ENCODE results near the gene ABCG4. TPM values are rescaled to one million over a fixed set of nuclear protein-coding genes. Genes with fewer than 3 reads are reported as not detected.
"Not testable (repeated sequence)": the region's sequence is repeated elsewhere in the genome, so short reads cannot be mapped to it uniquely, and the experiment has no call there.

Gene ABCG4
- total RNA-seq, 4 donors from 2014 or later: 0.14 TPM; not detected in 3

DNA sequence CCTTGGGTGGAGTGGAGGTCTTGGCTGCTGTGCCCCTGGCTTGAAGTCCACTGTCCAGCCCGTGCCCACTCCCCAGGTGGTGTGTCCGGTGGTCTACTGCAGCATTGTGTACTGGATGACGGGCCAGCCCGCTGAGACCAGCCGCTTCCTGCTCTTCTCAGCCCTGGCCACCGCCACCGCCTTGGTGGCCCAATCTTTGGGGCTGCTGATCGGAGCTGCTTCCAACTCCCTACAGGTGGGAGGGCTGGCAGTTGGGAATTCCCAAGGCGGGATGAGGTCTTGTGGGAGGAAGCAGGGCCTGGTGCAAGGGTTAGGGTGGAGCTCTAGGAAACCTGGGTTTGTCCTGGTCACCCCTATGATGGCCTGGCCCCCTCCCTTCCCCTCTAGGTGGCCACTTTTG lies 11.3 kb downstream of the ABCG4 start:
- intact Hi-C loops (cut with DNase I; ENCODE audit: low total_unique reads) (no loop called here), in situ Hi-C loops (cut with MboI; ENCODE audit: low pct_ligation_motif_present in 1 of 4, low pct_unique_long_range_greater_than_20kb in 1 of 4, low sequenced_read_pairs in 3 of 4) (no loop called here)
- H3K4me1 ChIP-seq: no peaks in the 10 kb centered on the region
- no peak overlapping the region for H3K4me3 ChIP-seq
- H3K36me3 ChIP-seq: no peaks in the 10 kb centered on the region
- WGBS, 2 donors (ENCODE audit: low coverage in 1 of 2): 85% methylated on average over 6 of the region's 9 CpGs; no CpG with 5 or more reads in 1 of the 2 donors
- peaks cover 1% of the 10 kb centered on the region for H3K27me3 ChIP-seq
- no peak for TF ChIP-seq EP300 (IDR thresholded peaks at IDR 0.05; ENCODE audit: low read depth)
- TF ChIP-seq POLR2AphosphoS5 (IDR thresholded peaks at IDR 0.05): no peak
- TF ChIP-seq POLR2A (IDR thresholded peaks at IDR 0.05): no peak
- TF ChIP-seq, protein P1, sequence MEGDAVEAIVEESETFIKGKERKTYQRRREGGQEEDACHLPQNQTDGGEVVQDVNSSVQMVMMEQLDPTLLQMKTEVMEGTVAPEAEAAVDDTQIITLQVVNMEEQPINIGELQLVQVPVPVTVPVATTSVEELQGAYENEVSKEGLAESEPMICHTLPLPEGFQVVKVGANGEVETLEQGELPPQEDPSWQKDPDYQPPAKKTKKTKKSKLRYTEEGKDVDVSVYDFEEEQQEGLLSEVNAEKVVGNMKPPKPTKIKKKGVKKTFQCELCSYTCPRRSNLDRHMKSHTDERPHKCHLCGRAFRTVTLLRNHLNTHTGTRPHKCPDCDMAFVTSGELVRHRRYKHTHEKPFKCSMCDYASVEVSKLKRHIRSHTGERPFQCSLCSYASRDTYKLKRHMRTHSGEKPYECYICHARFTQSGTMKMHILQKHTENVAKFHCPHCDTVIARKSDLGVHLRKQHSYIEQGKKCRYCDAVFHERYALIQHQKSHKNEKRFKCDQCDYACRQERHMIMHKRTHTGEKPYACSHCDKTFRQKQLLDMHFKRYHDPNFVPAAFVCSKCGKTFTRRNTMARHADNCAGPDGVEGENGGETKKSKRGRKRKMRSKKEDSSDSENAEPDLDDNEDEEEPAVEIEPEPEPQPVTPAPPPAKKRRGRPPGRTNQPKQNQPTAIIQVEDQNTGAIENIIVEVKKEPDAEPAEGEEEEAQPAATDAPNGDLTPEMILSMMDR (IDR thresholded peaks at IDR 0.05): no peak
- DNase-seq: no peak
- no peak overlapping the region for H3K27ac ChIP-seq
- H3K9me3 ChIP-seq: no peaks in the 10 kb centered on the region

DNA sequence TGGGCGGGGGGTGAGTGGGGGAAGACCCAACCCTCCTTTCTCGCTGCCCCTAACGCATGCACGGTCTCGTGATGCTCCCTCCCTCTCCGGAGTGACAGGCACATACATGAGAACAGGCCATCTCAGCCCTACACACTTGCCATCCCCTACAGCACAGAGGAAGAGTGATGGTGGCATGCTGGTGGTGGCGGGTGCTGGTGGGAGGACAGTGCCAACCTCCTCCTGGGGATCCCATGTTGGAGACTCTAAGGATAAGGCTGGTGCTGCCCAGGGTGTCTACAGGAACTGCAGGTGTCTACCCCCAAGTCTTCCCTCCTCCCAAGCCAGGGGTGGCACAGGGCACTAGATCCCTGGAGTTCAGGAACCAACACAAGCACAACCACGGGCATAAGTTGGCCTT lies 13.0 kb downstream of the ABCG4 start:
- intact Hi-C loops (cut with DNase I; ENCODE audit: low total_unique reads) (no loop called here), in situ Hi-C loops (cut with MboI; ENCODE audit: low pct_ligation_motif_present in 1 of 4, low pct_unique_long_range_greater_than_20kb in 1 of 4, low sequenced_read_pairs in 3 of 4) (no loop called here)
- Histone ChIP-seq H3K9me3 (no peaks in the 10 kb centered on the region), H3K4me1 (no peaks in the 10 kb centered on the region), H3K36me3 (no peaks in the 10 kb centered on the region), H3K27me3 (no peaks in the 10 kb centered on the region), H3K4me3 (no peak overlapping the region), H3K27ac (no peak overlapping the region)
- no peak for DNase-seq
- WGBS, 2 donors (ENCODE audit: low coverage in 1 of 2): 82% methylated on average over 8 of the region's 8 CpGs; no CpG with 5 or more reads in 1 of the 2 donors
- TF ChIP-seq EP300 (IDR thresholded peaks at IDR 0.05; ENCODE audit: low read depth) (no peak), POLR2AphosphoS5 (IDR thresholded peaks at IDR 0.05) (no peak), POLR2A (IDR thresholded peaks at IDR 0.05) (no peak)
- TF ChIP-seq, protein P1 (IDR thresholded peaks at IDR 0.05): no peak

DNA sequence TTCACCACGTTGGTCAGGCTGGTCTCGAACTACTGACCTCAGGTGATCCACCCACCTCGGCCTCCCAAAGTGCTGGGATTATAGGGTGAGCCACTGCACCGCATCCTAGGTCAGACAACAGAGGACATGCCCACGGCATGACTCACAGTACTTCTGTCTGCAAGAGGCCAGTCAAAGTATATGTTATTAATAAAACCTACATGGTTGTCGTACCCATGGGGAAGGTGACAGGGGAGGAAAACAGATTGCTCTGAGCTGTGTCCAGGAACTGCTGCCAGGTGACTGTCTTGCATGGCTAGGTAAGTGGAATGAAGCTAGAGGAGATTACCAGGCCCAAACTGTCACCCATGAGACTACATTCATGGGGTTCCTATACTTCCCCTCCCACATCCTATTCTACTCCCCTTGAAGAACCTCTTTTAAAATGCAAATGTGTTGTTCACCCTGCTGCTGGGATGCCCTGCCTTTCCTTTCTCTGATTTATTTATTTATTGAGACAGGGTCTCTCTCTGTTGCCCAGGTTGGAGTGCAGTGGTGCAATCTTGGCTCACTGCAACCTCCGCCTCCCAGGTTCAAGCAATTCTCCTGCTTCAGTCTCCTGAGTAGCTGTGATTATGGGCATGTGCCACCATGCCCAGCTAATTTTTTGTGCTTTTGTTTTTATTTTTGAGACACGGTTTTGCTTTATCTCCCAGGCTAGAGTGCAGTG lies 17.7 kb downstream of the ABCG4 start:
- Histone ChIP-seq H3K4me3 (no peak overlapping the region), H3K27ac (no peak overlapping the region), H3K4me1 (peaks cover 0 to 12% (median 6%) of the 10 kb centered on the region in 4 donors), H3K36me3 (no peaks in the 10 kb centered on the region), H3K27me3 (no peaks in the 10 kb centered on the region), H3K9me3 (no peaks in the 10 kb centered on the region)
- intact Hi-C loops (cut with DNase I; ENCODE audit: low total_unique reads): no loop called here
- 85 to 100% methylated on average over 1 to 8 of the region's 8 CpGs for WGBS, 2 donors (ENCODE audit: low coverage in 1 of 2)
- no peak for DNase-seq
- TF ChIP-seq EP300 (IDR thresholded peaks at IDR 0.05; ENCODE audit: low read depth): no peak
- no peak for TF ChIP-seq POLR2AphosphoS5 (IDR thresholded peaks at IDR 0.05)
- no peak for TF ChIP-seq POLR2A (IDR thresholded peaks at IDR 0.05)
- TF ChIP-seq, protein P1 (IDR thresholded peaks at IDR 0.05): no peak
- in situ Hi-C loops (cut with MboI; ENCODE audit: low pct_ligation_motif_present in 1 of 4, low pct_unique_long_range_greater_than_20kb in 1 of 4, low sequenced_read_pairs in 3 of 4): no loop called here

DNA sequence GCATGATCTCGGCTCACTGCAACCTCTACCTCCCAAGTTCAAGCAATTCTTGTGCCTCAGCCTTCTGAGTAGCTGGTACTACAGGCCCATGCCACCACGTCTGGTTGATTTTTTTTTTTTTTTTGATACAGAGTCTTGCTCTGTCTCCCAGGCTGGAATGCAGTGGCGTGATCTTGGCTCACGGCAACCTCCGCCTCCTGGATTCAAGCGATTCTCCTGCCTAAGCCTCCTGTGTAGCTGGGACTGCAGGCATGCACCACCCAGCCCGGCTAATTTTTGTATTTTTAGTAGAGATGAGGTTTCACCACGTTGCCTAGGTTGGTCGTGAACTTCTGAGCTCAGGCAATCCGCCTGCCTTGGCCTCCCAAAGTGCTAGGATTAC lies 18.2 kb downstream of the ABCG4 start:
- in situ Hi-C loops (cut with MboI; ENCODE audit: low pct_ligation_motif_present in 1 of 4, low pct_unique_long_range_greater_than_20kb in 1 of 4, low sequenced_read_pairs in 3 of 4): not testable (repeated sequence)

More for the DNA sequence above, 18.2 kb downstream of the ABCG4 start:
- H3K36me3 ChIP-seq; H3K9me3 ChIP-seq; H3K4me3 ChIP-seq; H3K27ac ChIP-seq; H3K27me3 ChIP-seq; intact Hi-C loops (cut with DNase I; ENCODE audit: low total_unique reads); DNase-seq: not testable (repeated sequence)
- 87 to 88% methylated on average over 5 to 10 of the region's 10 CpGs for whole genome bisulfite sequencing, 2 donors (ENCODE audit: low coverage in 1 of 2)
- H3K4me1 ChIP-seq: peaks cover 0 to 12% (median 6%) of the 10 kb centered on the region in 4 donors
